Coronary artery (tissue), 2 donors: ENCODE data around the gene FOXO3.

Experiments used
- DNase-seq: peaks from one replicate; pipeline ENCODE4 v3.0.0-alpha.2; 2017; ENCODE audit warnings: low spot score
- H3K27ac ChIP-seq, 2 donors: fragments of 200-600 bp; sonication (generic); one replicate each; pipeline ENCODE4 v1.5.1; 2016 to 2019
- H3K4me3 ChIP-seq: fragments of 200-600 bp; sonication (generic); 2 replicates; pipeline ENCODE4 v1.5.1; 2016; ENCODE audit warnings: mild to moderate bottlenecking, moderate library complexity
- TF ChIP-seq, protein P1 (sequence below): fragments of 200-600 bp; sonication (generic); IDR thresholded peaks from one replicate; pipeline ENCODE4 v1.5.1; 2019; ENCODE audit warnings: antibody characterized with exemption

The FOXO3 gene

GRCh38 chr6:108609276-108609769, 48.6 kb downstream of the FOXO3 start:
- TF ChIP-seq, protein P1, sequence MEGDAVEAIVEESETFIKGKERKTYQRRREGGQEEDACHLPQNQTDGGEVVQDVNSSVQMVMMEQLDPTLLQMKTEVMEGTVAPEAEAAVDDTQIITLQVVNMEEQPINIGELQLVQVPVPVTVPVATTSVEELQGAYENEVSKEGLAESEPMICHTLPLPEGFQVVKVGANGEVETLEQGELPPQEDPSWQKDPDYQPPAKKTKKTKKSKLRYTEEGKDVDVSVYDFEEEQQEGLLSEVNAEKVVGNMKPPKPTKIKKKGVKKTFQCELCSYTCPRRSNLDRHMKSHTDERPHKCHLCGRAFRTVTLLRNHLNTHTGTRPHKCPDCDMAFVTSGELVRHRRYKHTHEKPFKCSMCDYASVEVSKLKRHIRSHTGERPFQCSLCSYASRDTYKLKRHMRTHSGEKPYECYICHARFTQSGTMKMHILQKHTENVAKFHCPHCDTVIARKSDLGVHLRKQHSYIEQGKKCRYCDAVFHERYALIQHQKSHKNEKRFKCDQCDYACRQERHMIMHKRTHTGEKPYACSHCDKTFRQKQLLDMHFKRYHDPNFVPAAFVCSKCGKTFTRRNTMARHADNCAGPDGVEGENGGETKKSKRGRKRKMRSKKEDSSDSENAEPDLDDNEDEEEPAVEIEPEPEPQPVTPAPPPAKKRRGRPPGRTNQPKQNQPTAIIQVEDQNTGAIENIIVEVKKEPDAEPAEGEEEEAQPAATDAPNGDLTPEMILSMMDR: no peak
- no peak for DNase-seq
- peak overlapping the region; percentile 27 to 79 for H3K27ac ChIP-seq
- H3K4me3 ChIP-seq: peak overlapping the region; percentile 49

DNA sequence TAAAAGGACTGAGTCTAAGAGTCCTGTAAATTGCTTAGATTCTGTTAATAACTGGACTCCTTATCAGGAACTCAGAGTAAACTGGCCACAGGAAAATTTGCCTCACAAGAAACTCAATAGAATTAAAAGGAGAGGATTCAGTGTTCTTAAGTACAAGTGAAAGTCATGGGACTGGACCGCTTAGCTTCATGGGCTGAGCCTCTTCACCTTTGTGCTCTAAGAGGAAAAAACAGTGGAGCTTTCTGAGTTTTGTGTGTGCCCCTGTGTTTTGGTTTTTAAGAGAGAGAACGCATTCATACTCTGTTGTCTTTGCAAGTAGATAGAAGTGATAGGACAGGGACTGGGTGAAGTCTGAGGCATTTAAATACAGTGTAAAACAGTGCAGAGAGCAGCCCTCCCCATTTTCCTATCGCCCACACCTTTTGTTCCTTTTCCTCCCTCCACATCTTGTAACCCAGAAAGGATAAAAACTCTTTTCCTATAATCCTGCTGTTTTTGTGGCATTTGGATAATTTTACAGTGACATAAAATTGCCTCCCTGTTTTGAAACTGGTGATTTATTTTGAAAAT, 49.6 kb downstream of the FOXO3 start:
- TF ChIP-seq, protein P1: no peak
- no peak for DNase-seq
- peak overlapping the region in 1 of 2 donors; percentile 43 for H3K27ac ChIP-seq
- no peak overlapping the region for H3K4me3 ChIP-seq

GRCh38 chr6:108610957-108611586, 50.4 kb downstream of the FOXO3 start:
- TF ChIP-seq, protein P1: no peak
- peak overlapping the region in 1 of 2 donors; percentile 43 for H3K27ac ChIP-seq
- no peak for DNase-seq

GRCh38 chr6:108612852-108613251, 52.1 kb downstream of the FOXO3 start:
- Histone ChIP-seq H3K27ac (no peak overlapping the region), H3K4me3 (no peak overlapping the region)
- no peak for DNase-seq
- TF ChIP-seq, protein P1: no peak

More at GRCh38 chr6:108610957-108611586, 50.4 kb downstream of the FOXO3 start:
- no peak overlapping the region for H3K4me3 ChIP-seq

- TF ChIP-seq, protein P1: no peak
- Histone ChIP-seq H3K4me3 (peak overlapping the region; percentile 6), H3K27ac (peak overlapping the region; percentile 41 to 64)
- no peak for DNase-seq
These were observed 55.8 kb downstream of the FOXO3 start for GRCh38 chr6:108616544-108616943.

GRCh38 chr6:108616973-108617372, 56.3 kb downstream of the FOXO3 start:
- no peak overlapping the region for H3K4me3 ChIP-seq
- DNase-seq: no peak
- H3K27ac ChIP-seq: peak overlapping the region in 1 of 2 donors; percentile 41
- TF ChIP-seq, protein P1: no peak
